ENCODE data around the gene PIP5KL1.
A peak's percentile ranks its signal among the peaks of the same experiment; 100 is the strongest.

PIP5KL1 gene

DNA sequence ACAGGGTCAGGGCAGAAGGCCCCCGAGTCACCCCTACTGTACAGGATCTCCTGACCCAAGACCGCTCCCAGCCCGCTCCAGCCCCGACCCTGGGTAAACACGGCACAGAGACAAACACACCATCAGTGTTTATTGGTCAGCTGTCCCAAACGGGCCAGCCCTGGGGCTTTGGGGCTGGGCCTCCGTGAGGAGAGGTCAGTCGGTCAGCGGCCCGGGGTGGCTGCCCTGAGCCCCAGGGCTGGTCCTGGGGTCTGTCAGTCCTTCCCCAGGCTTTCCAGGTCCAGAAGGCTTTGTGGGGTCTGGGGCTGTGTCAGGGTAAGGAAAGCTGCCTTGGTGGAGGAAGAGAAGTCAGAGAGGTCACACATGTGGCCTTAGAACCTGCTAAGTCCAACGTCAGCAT, 4.4 kb upstream of the PIP5KL1 start:
- H3K4me3 ChIP-seq (ENCODE audit: low read length), result no peak overlapping the region
- H3K27ac ChIP-seq (ENCODE audit: low read length), result no peak overlapping the region
- no peaks in the 10 kb centered on the region for H3K36me3 ChIP-seq (ENCODE audit: control insufficient read depth, low read depth, low read length)
- H3K27me3 ChIP-seq (ENCODE audit: control insufficient read depth, insufficient read depth, low read length), result peaks cover under 1% of the 10 kb centered on the region
- no peaks in the 10 kb centered on the region for H3K9me3 ChIP-seq (ENCODE audit: control insufficient read depth, low read depth, low read length)
- peaks cover 7% of the 10 kb centered on the region for H3K4me1 ChIP-seq (ENCODE audit: control insufficient read depth, low read depth, low read length)
- H3K9ac ChIP-seq (ENCODE audit: low read length), result no peak overlapping the region

DNA sequence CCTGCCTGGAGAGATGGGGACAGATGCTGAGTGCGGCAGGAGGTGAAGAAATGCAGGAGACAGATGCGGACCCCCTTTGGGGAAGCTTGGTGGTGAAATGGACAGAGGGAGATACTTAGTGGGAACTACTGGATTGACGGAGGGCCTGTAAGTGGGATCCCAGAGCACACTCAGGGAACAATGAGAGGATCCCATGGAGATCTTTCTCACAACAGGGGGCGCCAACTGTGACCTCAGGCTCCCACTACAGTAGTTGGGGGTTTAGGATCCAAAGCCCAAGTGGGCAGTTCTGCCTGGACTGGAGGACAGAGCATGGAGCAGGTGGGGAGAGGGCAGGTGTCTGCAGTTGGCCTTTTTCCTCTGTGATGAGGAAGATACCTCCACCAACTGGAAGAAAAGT, 3.7 kb upstream of the PIP5KL1 start:
- H3K4me3 ChIP-seq (ENCODE audit: low read length), result no peak overlapping the region
- no peaks in the 10 kb centered on the region for H3K9me3 ChIP-seq (ENCODE audit: control insufficient read depth, low read depth, low read length)
- no peak overlapping the region for H3K9ac ChIP-seq (ENCODE audit: low read length)
- no peak overlapping the region for H3K27ac ChIP-seq (ENCODE audit: low read length)
- H3K27me3 ChIP-seq (ENCODE audit: control insufficient read depth, insufficient read depth, low read length), result peaks cover 8% of the 10 kb centered on the region
- no peaks in the 10 kb centered on the region for H3K36me3 ChIP-seq (ENCODE audit: control insufficient read depth, low read depth, low read length)
- H3K4me1 ChIP-seq (ENCODE audit: control insufficient read depth, low read depth, low read length), result peaks cover 7% of the 10 kb centered on the region

- Histone ChIP-seq H3K9me3 (ENCODE audit: control insufficient read depth, low read depth, low read length) (no peaks in the 10 kb centered on the region), H3K4me3 (ENCODE audit: low read length) (peak overlapping the region; percentile 46), H3K4me1 (ENCODE audit: control insufficient read depth, low read depth, low read length) (peaks cover 7% of the 10 kb centered on the region), H3K9ac (ENCODE audit: low read length) (no peak overlapping the region), H3K36me3 (ENCODE audit: control insufficient read depth, low read depth, low read length) (no peaks in the 10 kb centered on the region), H3K27me3 (ENCODE audit: control insufficient read depth, insufficient read depth, low read length) (peaks cover 29% of the 10 kb centered on the region), H3K27ac (ENCODE audit: low read length) (no peak overlapping the region)
Observed at GRCh38 chr9:127931092-127931881, 710 bp upstream of the PIP5KL1 start.

DNA sequence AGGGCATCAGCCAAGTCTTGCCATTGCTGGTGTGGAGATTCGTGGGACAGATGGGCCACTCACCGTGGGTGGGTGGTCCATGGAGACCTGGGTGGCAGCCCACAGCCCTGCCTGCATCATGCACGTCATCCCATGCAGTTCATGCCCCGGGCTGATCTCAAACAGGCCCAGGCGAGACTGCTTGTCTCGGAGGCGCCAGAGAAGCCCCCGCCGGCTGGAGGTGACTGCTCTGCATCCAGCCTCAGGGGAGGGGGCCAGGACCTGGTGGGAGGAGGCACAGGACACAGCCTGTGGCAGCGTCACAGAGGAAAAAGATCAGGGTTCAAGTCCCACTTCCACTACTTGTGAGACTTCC, 975 bp downstream of the PIP5KL1 start:
- Histone ChIP-seq H3K36me3 (ENCODE audit: control insufficient read depth, low read depth, low read length) (no peaks in the 10 kb centered on the region), H3K27me3 (ENCODE audit: control insufficient read depth, insufficient read depth, low read length) (peaks cover 33% of the 10 kb centered on the region), H3K27ac (ENCODE audit: low read length) (no peak overlapping the region), H3K9ac (ENCODE audit: low read length) (no peak overlapping the region), H3K4me3 (ENCODE audit: low read length) (peak overlapping the region; percentile 46), H3K4me1 (ENCODE audit: control insufficient read depth, low read depth, low read length) (peaks cover 7% of the 10 kb centered on the region), H3K9me3 (ENCODE audit: control insufficient read depth, low read depth, low read length) (no peaks in the 10 kb centered on the region)

DNA sequence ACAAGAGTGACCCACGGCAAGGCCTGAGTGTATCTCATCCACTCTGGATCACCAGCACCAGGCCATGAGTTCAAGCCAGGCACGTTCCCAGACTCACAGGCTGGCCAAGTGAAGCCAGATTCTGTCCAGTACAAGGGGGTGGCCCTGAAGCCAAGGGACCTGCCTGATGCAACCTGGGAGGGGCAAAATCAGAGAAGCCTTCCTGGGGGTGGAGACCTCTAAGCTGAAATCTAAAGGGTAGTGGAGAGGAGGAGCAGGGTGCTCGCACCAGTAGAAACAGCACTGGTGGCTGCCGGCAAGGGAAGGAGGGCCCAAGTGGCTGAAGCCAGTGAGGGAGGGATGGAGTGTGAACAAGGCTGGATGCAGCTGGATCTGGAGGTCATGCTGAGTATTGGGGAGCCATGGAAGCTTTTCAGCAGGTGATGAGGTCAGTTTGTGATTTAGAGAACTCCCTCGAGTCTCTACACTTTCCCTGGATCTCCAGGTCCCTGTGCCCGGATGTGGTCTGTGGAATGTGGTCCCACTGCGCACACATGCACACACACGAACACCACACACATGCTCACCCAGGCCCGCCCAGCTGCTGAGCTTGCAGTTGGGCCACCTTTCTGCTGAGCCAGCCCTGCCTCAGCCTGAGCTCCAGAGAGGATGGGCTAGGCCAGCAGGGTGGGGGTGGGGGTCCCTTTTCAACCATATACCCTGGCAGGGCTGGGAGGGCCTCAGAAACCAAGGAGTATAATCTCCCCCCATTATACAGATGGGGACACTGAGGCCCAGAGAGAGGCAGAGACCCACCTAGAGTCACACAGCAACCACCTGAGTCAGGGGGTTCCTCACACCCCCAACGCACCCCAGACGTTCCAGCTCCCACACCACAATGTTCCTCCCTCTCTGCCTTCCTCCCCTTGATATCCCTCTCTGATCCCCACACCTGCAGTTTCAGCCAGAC, 1.6 kb downstream of the PIP5KL1 start:
- Histone ChIP-seq H3K9ac (ENCODE audit: low read length) (no peak overlapping the region), H3K4me3 (ENCODE audit: low read length) (no peak overlapping the region), H3K36me3 (ENCODE audit: control insufficient read depth, low read depth, low read length) (no peaks in the 10 kb centered on the region), H3K9me3 (ENCODE audit: control insufficient read depth, low read depth, low read length) (no peaks in the 10 kb centered on the region), H3K27ac (ENCODE audit: low read length) (no peak overlapping the region), H3K27me3 (ENCODE audit: control insufficient read depth, insufficient read depth, low read length) (peaks cover 33% of the 10 kb centered on the region), H3K4me1 (ENCODE audit: control insufficient read depth, low read depth, low read length) (peaks cover 7% of the 10 kb centered on the region)

- no peak overlapping the region for H3K27ac ChIP-seq (ENCODE audit: low read length)
- peaks cover 33% of the 10 kb centered on the region for H3K27me3 ChIP-seq (ENCODE audit: control insufficient read depth, insufficient read depth, low read length)
- no peak overlapping the region for H3K9ac ChIP-seq (ENCODE audit: low read length)
- H3K4me3 ChIP-seq (ENCODE audit: low read length), result peak overlapping the region; percentile 39
- no peaks in the 10 kb centered on the region for H3K9me3 ChIP-seq (ENCODE audit: control insufficient read depth, low read depth, low read length)
- no peaks in the 10 kb centered on the region for H3K36me3 ChIP-seq (ENCODE audit: control insufficient read depth, low read depth, low read length)
- H3K4me1 ChIP-seq (ENCODE audit: control insufficient read depth, low read depth, low read length), result peaks cover 7% of the 10 kb centered on the region
Observed at GRCh38 chr9:127927988-127928675, 2.4 kb downstream of the PIP5KL1 start.

- Histone ChIP-seq H3K36me3 (ENCODE audit: control insufficient read depth, low read depth, low read length) (no peaks in the 10 kb centered on the region), H3K27me3 (ENCODE audit: control insufficient read depth, insufficient read depth, low read length) (peaks cover 33% of the 10 kb centered on the region), H3K9me3 (ENCODE audit: control insufficient read depth, low read depth, low read length) (no peaks in the 10 kb centered on the region), H3K4me1 (ENCODE audit: control insufficient read depth, low read depth, low read length) (peaks cover 7% of the 10 kb centered on the region), H3K4me3 (ENCODE audit: low read length) (peak overlapping the region; percentile 73), H3K27ac (ENCODE audit: low read length) (no peak overlapping the region), H3K9ac (ENCODE audit: low read length) (peak overlapping the region; percentile 53)
Observed at GRCh38 chr9:127927201-127927987, 3.2 kb downstream of the PIP5KL1 start.

DNA sequence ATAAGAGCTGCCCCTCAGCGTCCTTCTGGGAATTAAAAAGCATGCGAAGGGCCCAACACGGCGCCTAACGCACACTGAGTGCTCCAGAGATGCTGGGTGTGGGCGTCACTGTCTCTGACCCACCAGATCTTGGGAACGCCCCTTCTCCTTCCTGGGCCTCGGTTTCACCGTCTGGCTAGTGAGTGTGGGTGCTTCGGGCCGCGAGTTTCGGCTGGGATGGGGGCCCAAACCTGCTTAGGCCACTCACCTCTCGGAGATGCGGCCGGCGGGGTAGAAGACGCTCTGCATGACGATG, 3.7 kb downstream of the PIP5KL1 start:
- Histone ChIP-seq H3K9me3 (ENCODE audit: control insufficient read depth, low read depth, low read length) (no peaks in the 10 kb centered on the region), H3K4me1 (ENCODE audit: control insufficient read depth, low read depth, low read length) (peaks cover 7% of the 10 kb centered on the region), H3K4me3 (ENCODE audit: low read length) (peak overlapping the region; percentile 73), H3K36me3 (ENCODE audit: control insufficient read depth, low read depth, low read length) (no peaks in the 10 kb centered on the region), H3K9ac (ENCODE audit: low read length) (peak overlapping the region; percentile 53), H3K27ac (ENCODE audit: low read length) (no peak overlapping the region), H3K27me3 (ENCODE audit: control insufficient read depth, insufficient read depth, low read length) (peaks cover 33% of the 10 kb centered on the region)

GRCh38 chr9:127925959-127926905, 4.3 kb downstream of the PIP5KL1 start:
- no peak overlapping the region for H3K9ac ChIP-seq (ENCODE audit: low read length)

GRCh38 chr9:127924736-127925444, 5.7 kb downstream of the PIP5KL1 start:
- Histone ChIP-seq H3K9me3 (ENCODE audit: control insufficient read depth, low read depth, low read length) (no peaks in the 10 kb centered on the region), H3K9ac (ENCODE audit: low read length) (no peak overlapping the region), H3K4me3 (ENCODE audit: low read length) (no peak overlapping the region), H3K36me3 (ENCODE audit: control insufficient read depth, low read depth, low read length) (no peaks in the 10 kb centered on the region), H3K27ac (ENCODE audit: low read length) (no peak overlapping the region), H3K4me1 (ENCODE audit: control insufficient read depth, low read depth, low read length) (no peaks in the 10 kb centered on the region), H3K27me3 (ENCODE audit: control insufficient read depth, insufficient read depth, low read length) (peaks cover 32% of the 10 kb centered on the region)

More at GRCh38 chr9:127925959-127926905, 4.3 kb downstream of the PIP5KL1 start:
- Histone ChIP-seq H3K27me3 (ENCODE audit: control insufficient read depth, insufficient read depth, low read length) (peaks cover 33% of the 10 kb centered on the region), H3K4me3 (ENCODE audit: low read length) (peak overlapping the region; percentile 73), H3K9me3 (ENCODE audit: control insufficient read depth, low read depth, low read length) (no peaks in the 10 kb centered on the region), H3K27ac (ENCODE audit: low read length) (no peak overlapping the region), H3K4me1 (ENCODE audit: control insufficient read depth, low read depth, low read length) (peaks cover 4% of the 10 kb centered on the region), H3K36me3 (ENCODE audit: control insufficient read depth, low read depth, low read length) (no peaks in the 10 kb centered on the region)
